ENCODE measurements around the gene DNAJB1. TPM values are rescaled to one million over a fixed set of nuclear protein-coding genes. Genes with fewer than 3 reads are reported as not detected.

DNAJB1 gene
- total RNA-seq (2016; rRNA removed; fragmentation: Illumina TruSeq; extraction: Trizol) (87.5 and 101 TPM in 2 replicates), polyA plus RNA-seq (2011; rRNA removed) (97.3 and 108 TPM in 2 replicates), polyA minus RNA-seq (2011; rRNA and poly(A)+ RNA removed; ENCODE audit: low replicate concordance) (94.0 and 151 TPM in 2 replicates), Bru-seq, nascent RNA (percentile 89 among the genes with signal in this experiment), BruChase-seq, experiment 1, labeled RNA remaining after a 6-hour chase (percentile 85 among the genes with signal in this experiment), BruChase-seq, experiment 2, labeled RNA remaining after a 2-hour chase (percentile 96 among the genes with signal in this experiment)
- 43.8 and 48.3 TPM in 2 replicates for total RNA-seq (2016; cell fraction: cytosol; rRNA removed; fragmentation: Illumina TruSeq; extraction: Trizol; ENCODE audit: low read depth)
- 87.7 and 97.3 TPM in 2 replicates for total RNA-seq (2016; cell fraction: insoluble cytoplasmic fraction; rRNA removed; fragmentation: Illumina TruSeq; extraction: Trizol)
- total RNA-seq (2016; cell fraction: membrane; rRNA removed; fragmentation: Illumina TruSeq; extraction: Trizol), result 100 and 105 TPM in 2 replicates
- 40.6 and 45.4 TPM in 2 replicates for total RNA-seq (2016; cell fraction: nucleus; rRNA removed; fragmentation: Illumina TruSeq; extraction: Trizol)
- polyA plus RNA-seq (2011; cell fraction: cytosol; rRNA removed), result 90.1 and 116 TPM in 2 replicates
- polyA plus RNA-seq (2011; cell fraction: nucleus; rRNA removed), result 41.8 and 55.7 TPM in 2 replicates
- 45.3 and 99.6 TPM in 2 replicates for polyA plus RNA-seq (2012)
- polyA plus RNA-seq (2016; cell fraction: cytosol; fragmentation: Illumina TruSeq; extraction: Trizol; ENCODE audit: low read depth), result 43.8 and 48.0 TPM in 2 replicates
- 139 and 144 TPM in 2 replicates for polyA plus RNA-seq (2016; cell fraction: insoluble cytoplasmic fraction; fragmentation: Illumina TruSeq; extraction: Trizol; ENCODE audit: low read depth)
- polyA plus RNA-seq (2016; cell fraction: membrane; fragmentation: Illumina TruSeq; extraction: Trizol; ENCODE audit: low read depth), result 72.7 and 75.0 TPM in 2 replicates
- polyA plus RNA-seq (2016; cell fraction: nucleus; fragmentation: Illumina TruSeq; extraction: Trizol; ENCODE audit: insufficient read depth, low read depth), result 76.4 and 83.8 TPM in 2 replicates
- polyA minus RNA-seq (2011; cell fraction: cytosol; rRNA and poly(A)+ RNA removed), result 34.2 and 35.4 TPM in 2 replicates
- polyA minus RNA-seq (2011; cell fraction: nucleus; rRNA and poly(A)+ RNA removed), result 42.7 and 47.7 TPM in 2 replicates
- long read RNA-seq, experiment 1, transcript DNAJB1-201 (3 exons, 2,264 nt), result major isoform, 239 of 258 reads
- long read RNA-seq, experiment 1, partial matches to known transcripts, result 1 of 258 reads
- long read RNA-seq, experiment 1, other reads (novel, unspliced or antisense), result 18 of 258 reads
- long read RNA-seq, experiment 2, transcript DNAJB1-201 (3 exons, 2,264 nt), result major isoform, 241 of 326 reads
- long read RNA-seq, experiment 2, partial matches to known transcripts, result 21 of 326 reads
- long read RNA-seq, experiment 2, other reads (novel, unspliced or antisense), result 61 of 326 reads

- intact Hi-C loops (cut with micrococcal nuclease; ENCODE audit: unreplicated experiment), result no loop called here
- peaks cover 79% of the 10 kb centered on the region for H3K4me1 ChIP-seq (ENCODE audit: insufficient read depth, low read length)
- TF ChIP-seq JDP2 (CRISPR knock-in tag; IDR thresholded peaks at IDR 0.05; ENCODE audit: borderline replicate concordance), result no peak
- peak; percentile 96 for TF ChIP-seq AGO2 (optimal IDR thresholded peaks at IDR 0.05; ENCODE audit: low read depth, low read length)
- TF ChIP-seq ZNF160 (CRISPR knock-in tag; IDR thresholded peaks at IDR 0.05), result peak; percentile 59
- TF ChIP-seq E2F5 (CRISPR knock-in tag; conservative IDR thresholded peaks at IDR 0.05), result 0 out of 2 replicates have a peak, but pooled peaks have one; percentile 59
- TF ChIP-seq, protein P1, sequence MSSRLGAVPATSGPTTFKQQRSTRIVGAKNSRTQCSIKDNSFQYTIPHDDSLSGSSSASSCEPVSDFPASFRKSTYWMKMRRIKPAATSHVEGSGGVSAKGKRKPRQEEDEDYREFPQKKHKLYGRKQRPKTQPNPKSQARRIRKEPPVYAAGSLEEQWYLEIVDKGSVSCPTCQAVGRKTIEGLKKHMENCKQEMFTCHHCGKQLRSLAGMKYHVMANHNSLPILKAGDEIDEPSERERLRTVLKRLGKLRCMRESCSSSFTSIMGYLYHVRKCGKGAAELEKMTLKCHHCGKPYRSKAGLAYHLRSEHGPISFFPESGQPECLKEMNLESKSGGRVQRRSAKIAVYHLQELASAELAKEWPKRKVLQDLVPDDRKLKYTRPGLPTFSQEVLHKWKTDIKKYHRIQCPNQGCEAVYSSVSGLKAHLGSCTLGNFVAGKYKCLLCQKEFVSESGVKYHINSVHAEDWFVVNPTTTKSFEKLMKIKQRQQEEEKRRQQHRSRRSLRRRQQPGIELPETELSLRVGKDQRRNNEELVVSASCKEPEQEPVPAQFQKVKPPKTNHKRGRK (CRISPR knock-in tag; IDR thresholded peaks at IDR 0.05), result no peak
- no peak for TF ChIP-seq FOXC1 (CRISPR knock-in tag; IDR thresholded peaks at IDR 0.05; ENCODE audit: borderline replicate concordance)
- TF ChIP-seq ZNF333 (CRISPR knock-in tag; IDR thresholded peaks at IDR 0.05; ENCODE audit: borderline replicate concordance), result peak; percentile 68; the same call in 1 of the 2 replicates
- TF ChIP-seq NPAS2 (CRISPR knock-in tag; IDR thresholded peaks at IDR 0.05; ENCODE audit: borderline replicate concordance), result no peak
- TF ChIP-seq ZMYM4 (CRISPR knock-in tag; IDR thresholded peaks at IDR 0.05), result peak; percentile 60
- no peak for TF ChIP-seq KAT7 (CRISPR knock-in tag; IDR thresholded peaks at IDR 0.05; ENCODE audit: borderline replicate concordance)
- 0 out of 2 replicates have a peak, but pooled peaks have one; percentile 27 for TF ChIP-seq RNF2 (conservative IDR thresholded peaks at IDR 0.05; ENCODE audit: low read depth)
- 0 out of 2 replicates have a peak, but pooled peaks have one; percentile 18 for TF ChIP-seq ZSCAN20 (CRISPR knock-in tag; IDR thresholded peaks at IDR 0.05; ENCODE audit: borderline replicate concordance)
- peak; percentile 94; the same call in 1 of the 2 replicates for TF ChIP-seq ZFP82 (CRISPR knock-in tag; IDR thresholded peaks at IDR 0.05; ENCODE audit: borderline replicate concordance)
- TF ChIP-seq ZNF674 (CRISPR knock-in tag; IDR thresholded peaks at IDR 0.05; ENCODE audit: low read depth), result peak; percentile 76; the same call in 1 of the 2 replicates
- no peak for TF ChIP-seq EEA1 (CRISPR knock-in tag; IDR thresholded peaks at IDR 0.05; ENCODE audit: borderline replicate concordance)
- TF ChIP-seq ZNF878 (CRISPR knock-in tag; IDR thresholded peaks at IDR 0.05), result no peak
Measured at GRCh38 chr19:14517840-14518505, at the start of gene DNAJB1. Gene DNAJB1, minus strand, starts transcription at chr19:14518397. Its CDS starts 48 bp downstream, at chr19:14518349.

More at GRCh38 chr19:14517840-14518505, at the start of gene DNAJB1:
- ATAC-seq (peak; percentile 61), FAIRE-seq (no peak), DNase-seq (ENCODE audit: low spot score) (peak; percentile 38)
- ChIA-PET CTCF (ENCODE audit: low intra/inter-chr PET ratio, low total read pairs) (no interaction called here), POLR2A (interaction anchor here (0.7 to 5.8 kb wide), 23 partner anchors 8 to 667 kb away, joined by 3 to 123 read pairs (median 5); partner anchors contain the start of genes ASF1B, GIPC1, NDUFB7 and PKN1)
- WGBS (ENCODE audit: low lambda C conversion rate), result 0% methylated on average over 8 of the region's 82 CpGs
- in situ Hi-C loops (cut with HindIII; ENCODE audit: extremely low pct_ligation_motif_present, low pct_unique_long_range_greater_than_20kb), result no loop called here
- peak within 1 kb of the TSS; percentile 97 for H3K27ac ChIP-seq (ENCODE audit: extremely low read length, insufficient read depth, low read length)
- H2AFZ ChIP-seq (ENCODE audit: low read length), result no peak within 1 kb of the TSS
- peak within 1 kb of the TSS; percentile 91 to 98 (median 92) for H3K4me3 ChIP-seq (replicated peaks in 1 of 3; ENCODE audit: insufficient read depth in 1 of 3, low read depth in 2 of 3, low read length in 3 of 3)
- peaks cover 35% of the 10 kb centered on the region for H4K20me1 ChIP-seq (ENCODE audit: insufficient read depth, low read length)
- no peaks in the 10 kb centered on the region for H3K9me3 ChIP-seq (ENCODE audit: low read length)
- no peaks in the 10 kb centered on the region; a peak in 1 of 5 replicates for H3K27me3 ChIP-seq (ENCODE audit: control insufficient read depth in 1 of 2, insufficient read depth in 2 of 2, low read length in 2 of 2)
- BruUV-seq (replicated peaks), result TSS peak; percentile 58
- peaks cover 9 to 26% of the 10 kb centered on the region in 2 experiments for H3K36me3 ChIP-seq (replicated peaks in 1 of 2; ENCODE audit: control insufficient read depth in 1 of 2, insufficient read depth in 2 of 2, low read length in 2 of 2)
- H3K9ac ChIP-seq (ENCODE audit: insufficient read depth, low read depth, low read length), result peak within 1 kb of the TSS; percentile 98
- peaks cover 39% of the 10 kb centered on the region for H3K79me2 ChIP-seq (ENCODE audit: insufficient read depth, low read length)
- peak within 1 kb of the TSS; percentile 96 for H3K4me2 ChIP-seq (ENCODE audit: low read depth, low read length)
